ENCODE results near the gene WDR90.

GRCh38 chr16:716200-716568 is 67.0 kb downstream of the WDR90 start:
- no peak for TF ChIP-seq CTCF (conservative IDR thresholded peaks at IDR 0.05; ENCODE audit: low read length)
- no peak for TF ChIP-seq EZH2phosphoT487 (IDR thresholded peaks at IDR 0.05; ENCODE audit: borderline replicate concordance)
